ENCODE measurements around the gene RGS7. TPM values are rescaled to one million over a fixed set of nuclear protein-coding genes. Genes with fewer than 3 reads are reported as not detected.

Gene RGS7
- total RNA-seq, 2 experiments from 2014 or later, result not detected

DNA sequence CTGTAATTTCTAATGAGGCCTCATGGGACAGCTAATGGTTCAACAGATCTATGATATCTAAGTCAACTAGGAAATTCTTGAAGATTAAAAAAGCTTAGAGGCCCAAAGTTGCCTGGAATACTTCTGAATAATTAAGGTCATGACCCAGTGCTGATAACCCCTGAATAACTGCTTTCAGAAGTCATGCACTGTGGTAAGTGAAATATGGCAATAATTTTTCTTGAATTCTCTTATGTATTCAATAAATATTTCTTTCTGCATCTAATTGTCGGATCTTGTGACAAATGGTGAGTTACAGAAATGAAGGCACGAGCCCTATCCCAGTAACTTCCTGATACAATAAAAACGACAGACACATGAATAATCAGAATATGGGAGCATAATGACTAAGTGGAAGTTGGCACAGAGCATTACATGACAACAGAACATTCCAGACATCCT lies 525.8 kb downstream of the RGS7 start:
- TF ChIP-seq, protein P1, sequence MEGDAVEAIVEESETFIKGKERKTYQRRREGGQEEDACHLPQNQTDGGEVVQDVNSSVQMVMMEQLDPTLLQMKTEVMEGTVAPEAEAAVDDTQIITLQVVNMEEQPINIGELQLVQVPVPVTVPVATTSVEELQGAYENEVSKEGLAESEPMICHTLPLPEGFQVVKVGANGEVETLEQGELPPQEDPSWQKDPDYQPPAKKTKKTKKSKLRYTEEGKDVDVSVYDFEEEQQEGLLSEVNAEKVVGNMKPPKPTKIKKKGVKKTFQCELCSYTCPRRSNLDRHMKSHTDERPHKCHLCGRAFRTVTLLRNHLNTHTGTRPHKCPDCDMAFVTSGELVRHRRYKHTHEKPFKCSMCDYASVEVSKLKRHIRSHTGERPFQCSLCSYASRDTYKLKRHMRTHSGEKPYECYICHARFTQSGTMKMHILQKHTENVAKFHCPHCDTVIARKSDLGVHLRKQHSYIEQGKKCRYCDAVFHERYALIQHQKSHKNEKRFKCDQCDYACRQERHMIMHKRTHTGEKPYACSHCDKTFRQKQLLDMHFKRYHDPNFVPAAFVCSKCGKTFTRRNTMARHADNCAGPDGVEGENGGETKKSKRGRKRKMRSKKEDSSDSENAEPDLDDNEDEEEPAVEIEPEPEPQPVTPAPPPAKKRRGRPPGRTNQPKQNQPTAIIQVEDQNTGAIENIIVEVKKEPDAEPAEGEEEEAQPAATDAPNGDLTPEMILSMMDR (IDR thresholded peaks at IDR 0.05), result no peak
- ATAC-seq, result no peak
- ChIA-PET CTCF (interaction anchor here (0.8 kb wide), 1 partner anchor 136 kb away, joined by 3 read pairs; no protein-coding TSS in a partner anchor), POLR2A (no interaction called here)
- Mint-ChIP-seq H3K27ac (no peak overlapping the region), H3K27me3 (no peaks in the 10 kb centered on the region), H3K4me1 (ENCODE audit: low read depth) (no peaks in the 10 kb centered on the region), H3K9me3 (peaks cover 3% of the 10 kb centered on the region), H3K4me3 (no peak overlapping the region), H3K36me3 (ENCODE audit: low read depth) (no peaks in the 10 kb centered on the region)
- intact Hi-C loops (cut with micrococcal nuclease), result no loop called here
- DNase-seq, result no peak

DNA sequence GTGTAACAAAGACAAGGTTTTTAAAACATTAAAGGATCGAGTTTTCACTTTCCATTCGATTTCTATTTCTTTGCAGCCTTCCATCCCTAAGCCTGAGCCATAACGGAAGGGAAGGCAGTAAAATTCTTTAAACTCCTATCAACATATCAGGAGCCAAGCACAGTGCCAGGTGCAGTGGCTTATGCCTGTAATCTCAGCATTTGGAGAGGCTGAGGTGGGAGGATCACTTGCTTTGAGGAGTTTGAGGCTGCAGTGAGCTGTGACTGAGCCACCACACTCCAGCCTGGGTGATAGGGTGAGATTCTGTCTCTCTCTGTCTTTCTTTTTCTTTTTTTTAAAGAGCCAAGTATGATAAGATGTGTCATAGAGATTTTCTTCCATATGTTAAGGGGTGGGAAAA lies 527.5 kb downstream of the RGS7 start:
- ChIA-PET CTCF (no interaction called here), POLR2A (no interaction called here)
- intact Hi-C loops (cut with micrococcal nuclease), result no loop called here
- no peak overlapping the region for H3K27ac Mint-ChIP-seq
- ATAC-seq (no peak), DNase-seq (no peak)
- H3K4me3 Mint-ChIP-seq, result no peak overlapping the region
- peaks cover 3% of the 10 kb centered on the region for H3K9me3 Mint-ChIP-seq
- no peaks in the 10 kb centered on the region for H3K36me3 Mint-ChIP-seq (ENCODE audit: low read depth)
- TF ChIP-seq, protein P1 (IDR thresholded peaks at IDR 0.05), result no peak
- no peaks in the 10 kb centered on the region for H3K4me1 Mint-ChIP-seq (ENCODE audit: low read depth)
- H3K27me3 Mint-ChIP-seq, result no peaks in the 10 kb centered on the region

- ATAC-seq (no peak), DNase-seq (no peak)
- no peak overlapping the region for H3K27ac Mint-ChIP-seq
- H3K27me3 Mint-ChIP-seq, result no peaks in the 10 kb centered on the region
- H3K4me3 Mint-ChIP-seq, result no peak overlapping the region
- H3K4me1 Mint-ChIP-seq (ENCODE audit: low read depth), result no peaks in the 10 kb centered on the region
- intact Hi-C loops (cut with micrococcal nuclease), result no loop called here
- ChIA-PET POLR2A (no interaction called here), CTCF (no interaction called here)
- TF ChIP-seq, protein P1 (IDR thresholded peaks at IDR 0.05), result no peak
- no peaks in the 10 kb centered on the region for H3K36me3 Mint-ChIP-seq (ENCODE audit: low read depth)
- no peaks in the 10 kb centered on the region for H3K9me3 Mint-ChIP-seq
Measured at GRCh38 chr1:240827786-240828185, 529.2 kb downstream of the RGS7 start.

DNA sequence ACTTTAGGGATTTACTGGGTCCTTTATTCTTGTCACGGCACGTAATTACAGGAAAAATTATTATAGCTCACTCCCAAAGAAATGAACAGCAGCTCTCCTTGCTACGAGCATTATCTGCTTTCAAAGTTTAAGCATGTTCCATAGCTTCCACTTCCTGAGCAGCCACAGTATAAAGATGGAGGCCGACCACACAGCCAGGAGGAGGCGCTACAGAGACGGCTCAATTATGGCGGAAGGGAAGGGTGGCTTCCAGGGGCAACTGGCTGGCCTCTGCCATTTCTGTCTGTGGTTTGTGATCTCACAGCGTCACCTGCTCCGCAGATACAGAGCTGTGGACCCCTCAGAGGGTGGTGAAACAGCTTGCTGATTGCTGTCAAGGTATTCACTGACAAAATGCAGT lies 532.8 kb downstream of the RGS7 start:
- TF ChIP-seq, protein P1 (IDR thresholded peaks at IDR 0.05), result no peak
- DNase-seq, result no peak
- ChIA-PET CTCF (no interaction called here), POLR2A (interaction anchor here (0.6 kb wide), 1 partner anchor 70 kb away, joined by 3 read pairs; no protein-coding TSS in a partner anchor)
- Mint-ChIP-seq H3K4me3 (no peak overlapping the region), H3K9me3 (no peaks in the 10 kb centered on the region), H3K27me3 (no peaks in the 10 kb centered on the region), H3K4me1 (ENCODE audit: low read depth) (no peaks in the 10 kb centered on the region), H3K36me3 (ENCODE audit: low read depth) (no peaks in the 10 kb centered on the region), H3K27ac (no peak overlapping the region)
- intact Hi-C loops (cut with micrococcal nuclease), result no loop called here
- ATAC-seq, result no peak

- no peak for DNase-seq
- Mint-ChIP-seq H3K27me3 (no peaks in the 10 kb centered on the region), H3K36me3 (ENCODE audit: low read depth) (no peaks in the 10 kb centered on the region), H3K4me3 (no peak overlapping the region), H3K4me1 (ENCODE audit: low read depth) (no peaks in the 10 kb centered on the region), H3K27ac (no peak overlapping the region), H3K9me3 (no peaks in the 10 kb centered on the region)
- ChIA-PET CTCF (no interaction called here), POLR2A (no interaction called here)
- ATAC-seq, result no peak
- TF ChIP-seq, protein P1 (IDR thresholded peaks at IDR 0.05), result no peak
- intact Hi-C loops (cut with micrococcal nuclease), result no loop called here
Measured at GRCh38 chr1:240823357-240823756, 533.6 kb downstream of the RGS7 start.
